ENCODE results near the gene TSPO2. TPM values are rescaled to one million over a fixed set of nuclear protein-coding genes. Genes with fewer than 3 reads are reported as not detected.

Gene TSPO2
- total RNA-seq, 4 donors from 2014 or later, result not detected

DNA sequence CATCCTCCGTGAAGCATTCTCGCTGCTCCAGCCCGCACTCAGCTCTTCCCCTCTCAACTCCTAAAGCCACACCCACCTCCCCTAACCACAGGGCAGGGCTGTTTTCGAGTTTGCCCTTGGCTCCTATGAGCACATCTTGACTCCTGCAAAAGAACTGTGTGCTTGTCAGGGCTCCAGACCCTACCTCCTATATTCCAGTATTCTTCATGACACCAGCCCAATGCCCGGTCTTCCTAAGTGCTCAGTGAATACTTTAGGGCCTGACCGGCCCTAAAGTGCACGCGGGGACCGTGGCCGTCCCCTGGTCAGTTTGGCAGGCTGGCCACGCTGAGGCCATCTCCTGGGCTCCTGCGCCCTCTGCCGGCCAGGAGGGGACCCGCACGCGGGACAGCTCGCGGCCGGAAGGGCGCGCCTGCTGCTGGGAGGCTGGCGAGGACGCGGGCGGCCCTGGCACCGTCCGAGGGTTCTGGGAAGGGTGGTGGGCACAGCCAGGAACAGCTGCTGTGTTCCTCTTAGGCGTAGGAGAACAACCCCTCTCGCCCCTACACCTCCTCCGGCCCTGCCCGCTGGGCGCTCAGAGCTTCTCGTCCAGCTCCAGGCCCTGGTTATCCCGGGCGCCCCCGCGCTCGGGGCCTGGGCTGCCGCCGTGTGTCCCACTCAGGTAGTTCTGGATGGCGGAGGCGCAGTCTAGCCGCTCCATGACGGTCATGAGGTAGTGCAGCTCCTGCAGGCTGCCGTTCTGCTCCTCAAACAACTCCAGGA, 14.3 kb upstream of the TSPO2 start:
- peak overlapping the region; percentile 81 to 85 (median 82) for H3K27ac ChIP-seq
- TF ChIP-seq POLR2A (IDR thresholded peaks at IDR 0.05) (no peak), CTCF (IDR thresholded peaks at IDR 0.05 in 4 of 5, conservative IDR thresholded peaks at IDR 0.05 in 1 of 5) (peak; percentile 99 to 100 (median 99))
- DNase-seq, result peak; percentile 67 to 79
- H3K36me3 ChIP-seq, result no peaks in the 10 kb centered on the region
- in situ Hi-C loops (cut with MboI; ENCODE audit: low sequenced_read_pairs in 4 of 4) (loop anchor here (5.0 to 25.0 kb wide), 5 partner anchors 39 to 1673 kb away; no protein-coding TSS in a partner anchor), intact Hi-C loops (cut with DNase I; ENCODE audit: low total_unique reads) (loop anchor here (1.0 to 10.0 kb wide), 5 partner anchors 21 to 1043 kb away; no protein-coding TSS in a partner anchor)
- peaks cover 15 to 16% of the 10 kb centered on the region in 2 donors for H3K4me1 ChIP-seq
- H3K27me3 ChIP-seq, result no peaks in the 10 kb centered on the region
- peak; percentile 82 to 91 for ATAC-seq
- peak overlapping the region; percentile 60 to 79 (median 70) for H3K4me3 ChIP-seq
- no peaks in the 10 kb centered on the region for H3K9me3 ChIP-seq

- no peak for DNase-seq
- intact Hi-C loops (cut with DNase I; ENCODE audit: low total_unique reads), result loop anchor here (1.0 to 10.0 kb wide), 5 partner anchors 22 to 1044 kb away; no protein-coding TSS in a partner anchor
- peak overlapping the region; percentile 60 to 79 (median 70) for H3K4me3 ChIP-seq
- no peaks in the 10 kb centered on the region for H3K27me3 ChIP-seq
- TF ChIP-seq POLR2A (IDR thresholded peaks at IDR 0.05) (no peak), CTCF (IDR thresholded peaks at IDR 0.05 in 4 of 5, conservative IDR thresholded peaks at IDR 0.05 in 1 of 5) (no peak)
- in situ Hi-C loops (cut with MboI; ENCODE audit: low sequenced_read_pairs in 4 of 4), result loop anchor here (5.0 to 25.0 kb wide), 5 partner anchors 39 to 1674 kb away; no protein-coding TSS in a partner anchor
- no peaks in the 10 kb centered on the region for H3K9me3 ChIP-seq
- H3K36me3 ChIP-seq, result no peaks in the 10 kb centered on the region
- H3K4me1 ChIP-seq, result peaks cover 15 to 16% of the 10 kb centered on the region in 2 donors
- peak overlapping the region; percentile 81 to 85 (median 82) for H3K27ac ChIP-seq
- ATAC-seq, result peak; percentile 31 to 36
Observed at GRCh38 chr6:41028561-41029412, 13.5 kb upstream of the TSPO2 start.

- DNase-seq (no peak), ATAC-seq (no peak)
- Histone ChIP-seq H3K4me1 (peaks cover 9 to 13% of the 10 kb centered on the region in 2 donors), H3K36me3 (no peaks in the 10 kb centered on the region), H3K27ac (no peak overlapping the region), H3K9me3 (no peaks in the 10 kb centered on the region), H3K27me3 (no peaks in the 10 kb centered on the region), H3K4me3 (no peak overlapping the region)
- no peak for TF ChIP-seq CTCF (IDR thresholded peaks at IDR 0.05 in 4 of 5, conservative IDR thresholded peaks at IDR 0.05 in 1 of 5)
- no peak for TF ChIP-seq POLR2A (IDR thresholded peaks at IDR 0.05)
- intact Hi-C loops (cut with DNase I; ENCODE audit: low total_unique reads), result no loop called here
- in situ Hi-C loops (cut with MboI; ENCODE audit: low sequenced_read_pairs in 4 of 4), result loop anchor here in 1 of 4 donors (25.0 kb wide), 1 partner anchor 1046 kb away; no protein-coding TSS in a partner anchor
Observed at GRCh38 chr6:41032830-41033229, 9.4 kb upstream of the TSPO2 start.

- no peaks in the 10 kb centered on the region for H3K27me3 ChIP-seq
- no peak overlapping the region for H3K27ac ChIP-seq
- TF ChIP-seq CTCF (IDR thresholded peaks at IDR 0.05 in 4 of 5, conservative IDR thresholded peaks at IDR 0.05 in 1 of 5) (no peak), POLR2A (IDR thresholded peaks at IDR 0.05) (no peak)
- no peak for DNase-seq
- no peaks in the 10 kb centered on the region for H3K36me3 ChIP-seq
- peaks cover under 1 to 8% of the 10 kb centered on the region in 2 donors for H3K4me1 ChIP-seq
- in situ Hi-C loops (cut with MboI; ENCODE audit: low sequenced_read_pairs in 4 of 4) (loop anchor here in 1 of 4 donors (25.0 kb wide), 1 partner anchor 1046 kb away; no protein-coding TSS in a partner anchor), intact Hi-C loops (cut with DNase I; ENCODE audit: low total_unique reads) (no loop called here)
- no peak for ATAC-seq
- H3K9me3 ChIP-seq, result no peaks in the 10 kb centered on the region
- no peak overlapping the region for H3K4me3 ChIP-seq
Observed at GRCh38 chr6:41033776-41034175, 8.5 kb upstream of the TSPO2 start.

Data from gastrocnemius medialis (tissue), 4 donors.